Right ventricle myocardium superior (tissue), 1 donor: ENCODE measurements around the gene RYR1. TPM values are rescaled to one million over a fixed set of nuclear protein-coding genes. Genes with fewer than 3 reads are reported as not detected.
"Not testable (repeated sequence)": the region's sequence is repeated elsewhere in the genome, so short reads cannot be mapped to it uniquely, and the experiment has no call there.

Source experiments
- ATAC-seq: fragments of 200-7000 bp; cut with Tn5 transposase; one replicate; pipeline ENCODE4 v1.9.1; 2020; ENCODE audit warnings: mild to moderate bottlenecking; ENCODE audit not compliant: poor library complexity
- DNase-seq: peaks from one replicate; pipeline ENCODE4 v3.0.0-alpha.2; 2020
- intact Hi-C: fragments of 100-400 bp; cut with DNase I; formaldehyde crosslinking; loops from one replicate; pipeline ENCODE4 v1.11.2; 2022
- total RNA-seq: library from RNA; stranded (reverse); fragmentation: NEBNext Ultra II Directional; extraction: Animal tissue kit (Norgen Biotek cat#: 25700); gene quantifications from one replicate; pipeline ENCODE4 v1.2.1, GENCODE V29; 2021
- donor health status: DM: no; HTN: yes; CAD: no; lungs with severe emphysema.

Gene RYR1
- total RNA-seq, 1 donor from 2014 or later: 0.73 TPM

- DNase-seq: no peak
- intact Hi-C loops: no loop called here
- ATAC-seq: no peak
Observed at GRCh38 chr19:38500450-38500849, 67.0 kb downstream of the RYR1 start.

DNA sequence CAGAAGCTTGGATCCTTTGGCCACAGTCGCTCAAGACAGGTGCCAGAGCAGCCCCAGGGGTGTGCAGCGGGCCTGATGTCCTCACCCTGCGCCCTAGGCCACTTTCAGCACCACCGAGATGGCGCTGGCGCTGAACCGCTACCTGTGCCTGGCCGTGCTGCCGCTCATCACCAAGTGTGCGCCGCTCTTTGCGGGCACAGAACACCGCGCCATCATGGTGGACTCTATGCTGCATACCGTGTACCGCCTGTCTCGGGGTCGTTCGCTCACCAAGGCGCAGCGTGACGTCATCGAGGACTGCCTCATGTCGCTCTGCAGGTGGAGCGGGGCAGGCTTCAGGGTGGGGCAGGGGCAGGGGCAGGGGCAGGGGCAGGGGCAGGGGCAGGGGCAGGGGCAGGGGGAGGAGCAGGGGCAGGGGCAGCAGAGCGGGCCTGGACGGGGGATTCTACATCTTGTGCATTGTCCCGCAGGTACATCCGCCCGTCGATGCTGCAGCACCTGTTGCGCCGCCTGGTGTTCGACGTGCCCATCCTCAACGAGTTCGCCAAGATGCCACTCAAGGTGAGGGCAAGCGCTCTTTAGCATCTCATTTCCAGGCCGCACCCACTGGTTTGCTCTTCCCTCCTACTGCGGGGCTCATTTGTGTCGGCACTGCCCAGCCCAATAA is 69.1 kb downstream of the RYR1 start:
- ATAC-seq (no peak), DNase-seq (no peak)
- intact Hi-C loops: no loop called here

- intact Hi-C loops: no loop called here
- DNase-seq (no peak), ATAC-seq (no peak)
Observed at GRCh38 chr19:38503077-38503410, 69.6 kb downstream of the RYR1 start.

DNA sequence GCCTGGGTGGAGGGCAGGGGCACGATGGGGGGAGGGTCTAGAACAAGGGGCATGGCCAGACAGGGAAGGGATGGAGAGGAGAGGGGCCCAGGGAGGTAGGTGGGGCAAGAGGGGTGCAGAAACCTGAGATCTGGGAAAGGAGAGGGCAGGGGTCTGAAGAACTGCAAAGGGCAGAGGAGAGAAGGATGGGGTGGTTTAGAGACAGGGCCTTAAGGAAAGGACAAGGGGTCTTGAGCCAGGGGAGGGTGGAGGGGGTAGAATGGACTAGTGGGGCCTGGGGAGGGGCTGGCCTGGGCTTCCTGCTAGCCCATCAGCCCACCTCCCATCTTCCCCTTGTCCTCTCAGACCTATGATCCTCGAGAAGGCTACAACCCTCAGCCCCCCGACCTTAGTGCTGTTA is 72.5 kb downstream of the RYR1 start:
- intact Hi-C loops: no loop called here
- ATAC-seq (no peak), DNase-seq (no peak)

DNA sequence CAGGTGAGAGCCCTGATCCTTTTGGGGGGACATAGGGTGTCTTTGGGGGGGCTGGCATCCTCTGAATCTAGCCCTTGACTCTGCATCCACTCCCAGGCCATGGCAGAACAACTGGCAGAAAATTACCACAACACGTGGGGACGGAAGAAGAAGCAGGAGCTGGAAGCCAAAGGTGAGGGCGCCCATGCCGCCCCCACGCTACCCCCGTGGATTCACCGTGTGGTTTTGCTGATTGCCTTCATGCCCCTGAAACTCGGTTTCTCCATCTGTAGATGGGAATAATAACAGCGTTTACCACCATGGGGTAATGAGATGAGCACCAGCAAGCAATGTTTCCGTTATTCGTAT is 72.9 kb downstream of the RYR1 start:
- intact Hi-C loops: no loop called here
- DNase-seq (no peak), ATAC-seq (no peak)

DNA sequence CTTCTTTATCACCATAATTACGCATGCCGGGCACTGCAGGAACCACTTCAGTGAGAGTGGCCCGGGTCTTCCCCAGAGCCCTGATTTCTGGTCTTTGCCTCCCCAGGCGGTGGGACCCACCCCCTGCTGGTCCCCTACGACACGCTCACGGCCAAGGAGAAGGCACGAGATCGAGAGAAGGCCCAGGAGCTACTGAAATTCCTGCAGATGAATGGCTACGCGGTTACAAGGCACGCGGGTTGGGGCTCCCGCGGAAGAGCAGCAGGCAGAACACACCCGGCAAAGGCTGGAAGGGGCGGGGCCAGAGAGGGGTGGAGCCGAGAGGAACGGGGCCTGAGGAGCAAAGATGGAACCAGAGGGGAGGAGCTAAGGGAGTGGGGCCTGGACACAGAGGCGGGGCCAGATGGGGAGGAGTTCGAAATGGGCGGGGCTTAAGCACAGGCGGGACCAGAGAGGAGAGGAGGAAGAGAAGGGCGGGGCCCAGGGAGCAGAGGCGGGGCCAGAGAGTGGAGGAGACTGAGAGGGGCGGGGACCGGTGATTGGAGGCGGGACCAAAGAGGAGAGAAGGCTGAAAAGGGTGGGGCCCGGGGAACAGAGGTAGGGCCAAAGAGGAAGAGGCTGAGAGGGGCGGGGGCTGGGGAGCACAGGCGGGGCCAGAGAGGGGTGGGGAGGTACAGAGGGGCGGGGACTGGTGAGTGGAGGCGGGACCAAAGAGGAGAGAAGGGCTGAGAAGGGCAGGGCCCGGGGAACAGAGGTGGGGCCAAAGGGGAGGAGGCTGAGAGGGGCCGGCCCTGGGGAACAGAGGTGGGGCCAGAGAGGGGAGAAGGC is 73.4 kb downstream of the RYR1 start:
- DNase-seq (peak; percentile 78), ATAC-seq (peak; percentile 73)
- intact Hi-C loops: no loop called here

- ATAC-seq (no peak), DNase-seq (no peak)
- intact Hi-C loops: no loop called here
Observed at GRCh38 chr19:38507551-38508127, 74.1 kb downstream of the RYR1 start.

GRCh38 chr19:38508507-38508906 is 75.0 kb downstream of the RYR1 start:
- intact Hi-C loops: no loop called here

DNA sequence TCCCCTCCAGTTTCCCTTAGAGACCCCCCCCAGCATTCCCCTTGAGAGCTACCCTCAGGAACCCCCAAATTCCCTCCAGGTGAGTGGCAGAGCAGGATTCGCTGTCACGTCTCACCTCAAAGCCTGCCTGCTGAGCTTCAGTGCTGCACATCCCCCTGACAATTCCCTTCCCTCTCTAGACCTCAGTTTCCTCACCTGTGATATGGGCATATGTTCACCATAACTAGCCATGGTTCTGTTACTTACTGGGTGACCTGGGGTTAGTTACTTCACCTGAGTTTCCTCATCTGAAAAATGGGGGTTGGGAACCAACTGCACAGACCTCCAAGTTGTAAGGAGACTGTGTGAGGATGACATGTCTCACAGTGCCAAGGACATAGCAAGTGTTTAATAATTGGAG is 75.5 kb downstream of the RYR1 start:
- intact Hi-C loops: no loop called here
- no peak for DNase-seq
- no peak for ATAC-seq

More at GRCh38 chr19:38508507-38508906, 75.0 kb downstream of the RYR1 start:
- ATAC-seq (no peak), DNase-seq (no peak)

GRCh38 chr19:38511074-38511708 is 77.7 kb downstream of the RYR1 start:
- no peak for DNase-seq
- intact Hi-C loops: no loop called here
- no peak for ATAC-seq

- DNase-seq (no peak), ATAC-seq (no peak)
- intact Hi-C loops: no loop called here
Observed at GRCh38 chr19:38512277-38512676, 78.8 kb downstream of the RYR1 start.

GRCh38 chr19:38513156-38513555 is 79.7 kb downstream of the RYR1 start:
- ATAC-seq, intact Hi-C loops, DNase-seq: not testable (repeated sequence)

DNA sequence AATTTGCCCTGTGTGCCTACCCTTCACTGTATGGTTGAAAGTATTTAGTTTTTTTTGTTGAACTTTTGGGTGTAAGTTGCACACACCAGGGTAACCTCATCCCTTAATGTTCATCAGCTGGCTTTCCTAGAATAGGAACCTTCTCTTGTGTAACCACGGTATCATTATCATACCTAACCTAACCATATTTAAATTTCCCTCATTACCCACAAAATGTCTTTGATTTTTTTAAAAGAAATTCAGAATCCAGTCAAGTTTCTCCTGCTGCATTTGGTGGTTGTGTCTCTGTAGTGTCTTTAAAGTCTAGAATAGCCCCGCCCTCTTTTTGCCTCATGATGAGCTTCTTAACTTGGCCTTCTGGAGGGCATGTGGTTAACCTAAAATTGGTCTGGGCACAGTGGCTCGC is 80.3 kb downstream of the RYR1 start:
- intact Hi-C loops: no loop called here
- DNase-seq: no peak
- ATAC-seq: no peak

DNA sequence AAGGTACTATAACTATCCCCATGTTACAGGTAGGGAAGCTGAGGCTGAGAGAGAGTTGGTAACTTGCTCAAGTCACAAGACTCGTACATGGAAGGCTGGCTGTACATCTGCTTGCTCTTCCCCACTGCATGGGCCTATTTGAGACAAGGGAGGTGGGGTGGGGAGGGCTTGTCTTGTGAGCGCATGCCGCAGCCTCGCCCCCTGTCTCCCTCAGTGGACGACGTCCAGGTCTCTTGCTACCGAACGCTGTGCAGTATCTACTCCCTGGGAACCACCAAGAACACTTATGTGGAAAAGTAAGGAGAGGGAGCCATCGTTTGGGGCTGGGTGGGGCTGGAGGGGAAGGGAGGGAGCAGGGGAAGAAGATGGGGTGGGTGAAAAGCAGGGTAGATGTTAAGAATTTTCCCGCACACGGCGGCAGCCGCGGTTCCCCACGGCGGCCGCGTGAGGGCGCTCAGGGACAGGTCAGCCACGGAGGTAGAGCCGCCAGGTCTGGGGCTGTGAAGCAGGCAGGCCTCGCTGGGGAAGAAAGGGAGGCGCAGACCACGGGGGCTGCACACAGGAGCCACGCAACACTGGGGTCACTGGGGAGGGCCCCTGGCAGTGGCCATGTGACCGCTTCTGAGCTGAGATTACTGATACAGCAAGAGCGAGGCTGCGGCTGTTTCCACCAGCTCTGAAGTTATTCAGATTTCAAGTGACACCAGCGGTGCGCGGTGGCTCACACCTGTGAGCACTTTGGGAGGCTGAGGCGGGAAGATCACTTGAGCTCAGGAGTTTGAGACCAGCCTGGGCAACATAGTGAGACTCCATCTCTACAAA is 81.5 kb downstream of the RYR1 start:
- intact Hi-C loops: no loop called here
- peak; percentile 76 for DNase-seq
- ATAC-seq: peak; percentile 87

DNA sequence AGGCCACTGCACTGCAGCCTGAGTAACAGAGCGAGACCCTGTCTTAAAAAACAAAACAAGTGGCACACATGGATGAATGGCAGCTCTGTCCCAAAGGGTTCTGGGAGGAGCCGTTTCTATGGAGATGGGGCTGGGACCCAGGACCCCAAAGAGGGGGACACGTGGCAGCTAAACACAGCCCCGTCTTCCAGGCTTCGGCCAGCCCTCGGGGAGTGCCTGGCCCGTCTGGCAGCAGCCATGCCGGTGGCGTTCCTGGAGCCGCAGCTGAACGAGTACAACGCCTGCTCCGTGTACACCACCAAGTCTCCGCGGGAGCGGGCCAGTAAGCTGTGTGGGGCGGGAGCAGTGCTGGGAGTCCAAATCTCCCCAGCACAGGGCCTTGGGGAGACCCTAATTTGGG is 82.4 kb downstream of the RYR1 start:
- no peak for ATAC-seq
- intact Hi-C loops: no loop called here
- DNase-seq: no peak

- DNase-seq (no peak), ATAC-seq (no peak)
- intact Hi-C loops: no loop called here
Observed at GRCh38 chr19:38516802-38517201, 83.3 kb downstream of the RYR1 start.

GRCh38 chr19:38517321-38517720 is 83.8 kb downstream of the RYR1 start:
- DNase-seq (no peak), ATAC-seq (no peak)
- intact Hi-C loops: no loop called here

- DNase-seq, intact Hi-C loops, ATAC-seq: not testable (repeated sequence)
Observed at GRCh38 chr19:38517980-38518379, 84.5 kb downstream of the RYR1 start.

GRCh38 chr19:38519168-38519567 is 85.7 kb downstream of the RYR1 start:
- intact Hi-C loops: no loop called here
- DNase-seq (no peak), ATAC-seq (no peak)
